ENCODE measurements around the gene WDR7. TPM values are rescaled to one million over a fixed set of nuclear protein-coding genes. Genes with fewer than 3 reads are reported as not detected.

WDR7 gene
- total and polyA plus RNA-seq, 3 donors from 2014 or later: 19.4 to 63.6 (median 35.9) TPM

- Histone ChIP-seq H3K36me3 (ENCODE audit: low read depth, missing control alignments) (no peaks in the 10 kb centered on the region), H3K4me1 (peaks cover under 1% of the 10 kb centered on the region), H3K27ac (no peak overlapping the region), H3K27me3 (no peaks in the 10 kb centered on the region), H3K9me3 (no peaks in the 10 kb centered on the region), H3K4me3 (no peak overlapping the region)
- intact Hi-C loops (cut with DNase I; ENCODE audit: low total_unique reads): no loop called here
- DNase-seq: no peak
- TF ChIP-seq POLR2A (IDR thresholded peaks at IDR 0.05): no peak
- no peak for TF ChIP-seq CTCF (IDR thresholded peaks at IDR 0.05)
- 88 to 91% methylated on average over 2 of the region's 2 CpGs for WGBS, 2 donors
Measured at GRCh38 chr18:56997200-56997599, 346.0 kb downstream of the WDR7 start.

- WGBS, 2 donors: 96 to 97% methylated on average over 3 of the region's 3 CpGs
- Histone ChIP-seq H3K27ac (no peak overlapping the region), H3K4me1 (peaks cover 11% of the 10 kb centered on the region), H3K4me3 (no peak overlapping the region), H3K36me3 (ENCODE audit: low read depth, missing control alignments) (no peaks in the 10 kb centered on the region), H3K27me3 (no peaks in the 10 kb centered on the region), H3K9me3 (no peaks in the 10 kb centered on the region)
- TF ChIP-seq POLR2A (IDR thresholded peaks at IDR 0.05) (no peak), CTCF (IDR thresholded peaks at IDR 0.05) (no peak)
- DNase-seq: no peak
- intact Hi-C loops (cut with DNase I; ENCODE audit: low total_unique reads): no loop called here
Measured at GRCh38 chr18:56999823-57000222, 348.7 kb downstream of the WDR7 start.

- Histone ChIP-seq H3K4me3 (no peak overlapping the region), H3K27me3 (no peaks in the 10 kb centered on the region), H3K27ac (no peak overlapping the region), H3K36me3 (ENCODE audit: low read depth, missing control alignments) (no peaks in the 10 kb centered on the region), H3K4me1 (peaks cover 11% of the 10 kb centered on the region), H3K9me3 (no peaks in the 10 kb centered on the region)
- intact Hi-C loops (cut with DNase I; ENCODE audit: low total_unique reads): no loop called here
- DNase-seq: no peak
- WGBS, 2 donors: 32 to 53% methylated on average over 2 of the region's 2 CpGs
- TF ChIP-seq CTCF (IDR thresholded peaks at IDR 0.05) (no peak), POLR2A (IDR thresholded peaks at IDR 0.05) (no peak)
Measured at GRCh38 chr18:57002627-57003026, 351.5 kb downstream of the WDR7 start.

- H3K4me3 ChIP-seq: no peak overlapping the region
- intact Hi-C loops (cut with DNase I; ENCODE audit: low total_unique reads): no loop called here
- TF ChIP-seq POLR2A (IDR thresholded peaks at IDR 0.05) (no peak), CTCF (IDR thresholded peaks at IDR 0.05) (no peak)
- no peaks in the 10 kb centered on the region for H3K36me3 ChIP-seq (ENCODE audit: low read depth, missing control alignments)
- H3K9me3 ChIP-seq: no peaks in the 10 kb centered on the region
- peaks cover 11% of the 10 kb centered on the region for H3K4me1 ChIP-seq
- no peak overlapping the region for H3K27ac ChIP-seq
- 38 to 68% methylated on average over 2 of the region's 2 CpGs for WGBS, 2 donors
- H3K27me3 ChIP-seq: no peaks in the 10 kb centered on the region
- no peak for DNase-seq
Measured at GRCh38 chr18:57003342-57003741, 352.2 kb downstream of the WDR7 start.

GRCh38 chr18:57004366-57005121 is 353.4 kb downstream of the WDR7 start:
- peaks cover 11% of the 10 kb centered on the region for H3K4me1 ChIP-seq
- H3K27me3 ChIP-seq: no peaks in the 10 kb centered on the region
- WGBS, 2 donors: 70 to 74% methylated on average over 5 of the region's 5 CpGs
- H3K27ac ChIP-seq: no peak overlapping the region
- H3K4me3 ChIP-seq: no peak overlapping the region
- intact Hi-C loops (cut with DNase I; ENCODE audit: low total_unique reads): no loop called here
- no peaks in the 10 kb centered on the region for H3K36me3 ChIP-seq (ENCODE audit: low read depth, missing control alignments)
- no peaks in the 10 kb centered on the region for H3K9me3 ChIP-seq
- DNase-seq: no peak
- TF ChIP-seq POLR2A (IDR thresholded peaks at IDR 0.05) (no peak), CTCF (IDR thresholded peaks at IDR 0.05) (no peak)

Data from testis (tissue), 3 donors.